ENCODE measurements around the gene USP50. TPM values are rescaled to one million over a fixed set of nuclear protein-coding genes. Genes with fewer than 3 reads are reported as not detected.
"Not testable (repeated sequence)": the region's sequence is repeated elsewhere in the genome, so short reads cannot be mapped to it uniquely, and the experiment has no call there.

USP50 gene
- total RNA-seq, 1 donor from 2014 or later: not detected

GRCh38 chr15:50496692-50497091 lies 49.8 kb downstream of the USP50 start:
- Histone ChIP-seq H3K4me1 (peaks cover 10% of the 10 kb centered on the region), H3K36me3 (peaks cover 99% of the 10 kb centered on the region), H3K27ac (replicated peaks) (no peak overlapping the region), H3K4me3 (no peak overlapping the region), H3K27me3 (ENCODE audit: low read depth) (no peaks in the 10 kb centered on the region), H3K9me3 (replicated peaks) (no peaks in the 10 kb centered on the region)
- intact Hi-C loops (cut with micrococcal nuclease): loop anchor here (10.0 kb wide), 1 partner anchor 78 kb away; no protein-coding TSS in a partner anchor
- no peak for DNase-seq
- TF ChIP-seq CTCF (IDR thresholded peaks at IDR 0.05; ENCODE audit: borderline replicate concordance): no peak

DNA sequence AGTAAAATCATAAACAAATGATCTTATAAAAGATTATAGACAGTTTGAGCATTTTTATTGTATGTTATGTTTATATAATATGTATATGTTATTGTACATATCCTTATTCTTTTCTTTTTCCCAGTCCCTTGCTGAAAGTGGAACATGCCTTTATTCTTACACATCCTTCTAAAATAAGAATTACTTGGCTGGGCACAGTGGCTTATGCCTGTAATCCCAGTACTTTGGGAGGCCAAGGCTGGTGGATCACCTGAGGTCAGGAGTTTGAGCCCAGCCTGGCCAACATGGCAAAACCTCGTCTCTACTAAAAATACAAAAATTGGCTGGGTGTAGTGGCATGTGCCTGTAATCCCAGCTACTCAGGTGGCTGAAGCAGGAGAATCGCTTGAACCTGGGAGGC lies 51.9 kb downstream of the USP50 start:
- H3K4me3 ChIP-seq; H3K27me3 ChIP-seq (ENCODE audit: low read depth); H3K9me3 ChIP-seq (replicated peaks); DNase-seq: not testable (repeated sequence)
- Histone ChIP-seq H3K4me1 (peaks cover 10% of the 10 kb centered on the region), H3K27ac (replicated peaks) (peak overlapping the region; percentile 2), H3K36me3 (peaks cover 100% of the 10 kb centered on the region)
- intact Hi-C loops (cut with micrococcal nuclease): loop anchor here (10.0 kb wide), 1 partner anchor 80 kb away; no protein-coding TSS in a partner anchor

DNA sequence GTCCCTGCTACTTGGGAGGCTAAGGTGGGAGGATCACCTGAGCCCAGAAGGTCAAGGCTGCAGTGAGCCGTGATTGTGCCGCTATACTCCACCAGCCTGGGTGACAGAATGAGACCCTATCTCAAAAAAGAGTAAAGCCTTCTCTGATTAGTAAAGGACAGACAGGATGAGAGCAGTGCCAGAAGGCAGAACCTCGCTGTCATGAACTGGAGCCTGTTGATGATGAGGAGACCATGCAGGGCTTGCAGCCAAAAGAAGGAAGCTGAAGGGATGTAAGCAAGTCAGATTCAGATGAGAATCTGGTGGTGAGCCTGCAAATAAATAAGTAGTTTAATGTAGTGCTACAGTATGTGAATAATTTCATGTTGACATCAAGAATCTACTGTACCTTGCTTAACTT lies 52.8 kb downstream of the USP50 start:
- TF ChIP-seq CTCF (IDR thresholded peaks at IDR 0.05; ENCODE audit: borderline replicate concordance): no peak
- Histone ChIP-seq H3K27ac (replicated peaks) (no peak overlapping the region), H3K4me1 (peaks cover 10% of the 10 kb centered on the region), H3K9me3 (replicated peaks) (no peaks in the 10 kb centered on the region), H3K36me3 (peaks cover 99% of the 10 kb centered on the region), H3K27me3 (ENCODE audit: low read depth) (no peaks in the 10 kb centered on the region), H3K4me3 (no peak overlapping the region)
- no peak for DNase-seq
- intact Hi-C loops (cut with micrococcal nuclease): loop anchor here (10.0 kb wide), 1 partner anchor 81 kb away; no protein-coding TSS in a partner anchor

GRCh38 chr15:50487287-50487686 lies 59.2 kb downstream of the USP50 start:
- no peaks in the 10 kb centered on the region for H3K9me3 ChIP-seq (replicated peaks)
- no peak overlapping the region for H3K27ac ChIP-seq (replicated peaks)
- H3K27me3 ChIP-seq (ENCODE audit: low read depth): no peaks in the 10 kb centered on the region
- intact Hi-C loops (cut with micrococcal nuclease): no loop called here
- H3K4me3 ChIP-seq: no peak overlapping the region
- H3K4me1 ChIP-seq: no peaks in the 10 kb centered on the region
- no peak for TF ChIP-seq CTCF (IDR thresholded peaks at IDR 0.05; ENCODE audit: borderline replicate concordance)
- peaks cover 95% of the 10 kb centered on the region for H3K36me3 ChIP-seq
- DNase-seq: no peak

- no peak overlapping the region for H3K4me3 ChIP-seq
- no peaks in the 10 kb centered on the region for H3K4me1 ChIP-seq
- H3K27ac ChIP-seq (replicated peaks): no peak overlapping the region
- no peak for DNase-seq
- no peak for TF ChIP-seq CTCF (IDR thresholded peaks at IDR 0.05; ENCODE audit: borderline replicate concordance)
- no peaks in the 10 kb centered on the region for H3K27me3 ChIP-seq (ENCODE audit: low read depth)
- peaks cover 94% of the 10 kb centered on the region for H3K36me3 ChIP-seq
- intact Hi-C loops (cut with micrococcal nuclease): no loop called here
- no peaks in the 10 kb centered on the region for H3K9me3 ChIP-seq (replicated peaks)
These were observed 61.1 kb downstream of the USP50 start for GRCh38 chr15:50485389-50485788.

DNA sequence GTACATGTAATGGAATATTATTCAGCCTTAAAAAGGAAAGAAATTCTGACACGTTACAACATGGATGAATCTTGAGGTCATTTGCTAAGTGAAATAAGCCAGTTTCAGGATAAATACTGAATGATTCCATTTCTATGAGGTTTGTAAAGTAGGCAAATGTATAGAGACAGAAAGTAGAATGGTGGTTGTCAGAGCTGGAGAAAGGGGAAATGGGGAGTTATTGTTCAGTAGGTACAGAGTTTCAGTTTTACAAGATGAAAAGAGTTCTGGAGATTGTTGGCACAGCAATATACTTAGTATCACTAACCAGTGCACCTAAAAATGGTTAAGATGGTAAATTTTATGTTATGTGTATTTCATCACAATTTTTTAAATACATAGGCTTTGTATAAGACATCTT lies 61.7 kb downstream of the USP50 start:
- peaks cover 94% of the 10 kb centered on the region for H3K36me3 ChIP-seq
- no peak for TF ChIP-seq CTCF (IDR thresholded peaks at IDR 0.05; ENCODE audit: borderline replicate concordance)
- no peaks in the 10 kb centered on the region for H3K4me1 ChIP-seq
- no peak overlapping the region for H3K4me3 ChIP-seq
- intact Hi-C loops (cut with micrococcal nuclease): no loop called here
- DNase-seq: no peak
- H3K27ac ChIP-seq (replicated peaks): no peak overlapping the region
- no peaks in the 10 kb centered on the region for H3K27me3 ChIP-seq (ENCODE audit: low read depth)
- H3K9me3 ChIP-seq (replicated peaks): no peaks in the 10 kb centered on the region
